HG03378 (cell line): ENCODE data around the gene SLCO2A1.

Experiments used
- ATAC-seq: cut with Tn5 transposase; IDR thresholded peaks from one replicate; pipeline ENCODE4 v1.9.1; 2021; ENCODE audit warnings: mild to moderate bottlenecking, moderate library complexity; ENCODE audit not compliant: unreplicated experiment

The SLCO2A1 gene

DNA sequence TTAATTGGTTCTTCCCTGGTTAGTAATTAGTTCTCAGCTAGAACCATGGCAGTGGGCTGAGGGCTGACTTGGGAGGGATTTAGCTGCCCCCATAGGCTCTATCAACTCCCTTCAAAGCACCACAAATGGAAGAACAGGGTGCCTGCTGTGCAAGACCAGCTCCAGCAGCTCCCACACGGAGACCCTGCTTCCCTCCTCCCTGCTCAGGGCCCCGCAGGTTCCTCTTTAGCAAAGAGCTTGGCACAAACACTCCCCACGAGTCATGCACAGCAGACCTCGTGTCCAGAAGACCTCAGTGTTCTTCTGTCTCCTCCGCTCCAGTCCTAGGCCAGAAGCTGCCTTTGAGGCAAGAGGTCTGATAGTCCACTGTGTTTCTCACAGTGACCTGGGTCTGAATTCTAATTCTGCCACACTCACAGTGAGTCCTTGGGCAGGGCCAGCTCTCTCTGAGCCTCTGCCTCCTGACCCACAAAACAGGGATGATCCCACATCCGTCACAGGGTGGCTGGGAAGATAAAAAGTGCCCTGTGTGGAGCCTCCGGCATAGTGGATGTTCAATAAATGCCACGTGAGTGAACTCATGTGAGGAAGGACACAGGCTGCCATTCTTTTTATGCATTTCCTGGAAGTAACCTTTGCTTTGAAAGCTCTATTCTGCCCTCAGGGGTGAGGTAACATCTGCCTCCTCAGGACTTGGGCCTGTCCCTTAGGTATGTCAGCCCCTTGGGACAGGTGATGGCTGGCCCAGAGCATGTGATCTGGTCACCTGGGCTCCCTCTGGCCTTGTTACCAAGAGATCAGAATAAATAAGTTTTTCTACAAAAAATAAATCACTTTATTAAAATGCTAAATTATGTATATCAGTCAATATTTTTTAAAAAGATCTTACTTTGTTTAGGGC is 141.7 kb downstream of the SLCO2A1 start:
- no peak for ATAC-seq

DNA sequence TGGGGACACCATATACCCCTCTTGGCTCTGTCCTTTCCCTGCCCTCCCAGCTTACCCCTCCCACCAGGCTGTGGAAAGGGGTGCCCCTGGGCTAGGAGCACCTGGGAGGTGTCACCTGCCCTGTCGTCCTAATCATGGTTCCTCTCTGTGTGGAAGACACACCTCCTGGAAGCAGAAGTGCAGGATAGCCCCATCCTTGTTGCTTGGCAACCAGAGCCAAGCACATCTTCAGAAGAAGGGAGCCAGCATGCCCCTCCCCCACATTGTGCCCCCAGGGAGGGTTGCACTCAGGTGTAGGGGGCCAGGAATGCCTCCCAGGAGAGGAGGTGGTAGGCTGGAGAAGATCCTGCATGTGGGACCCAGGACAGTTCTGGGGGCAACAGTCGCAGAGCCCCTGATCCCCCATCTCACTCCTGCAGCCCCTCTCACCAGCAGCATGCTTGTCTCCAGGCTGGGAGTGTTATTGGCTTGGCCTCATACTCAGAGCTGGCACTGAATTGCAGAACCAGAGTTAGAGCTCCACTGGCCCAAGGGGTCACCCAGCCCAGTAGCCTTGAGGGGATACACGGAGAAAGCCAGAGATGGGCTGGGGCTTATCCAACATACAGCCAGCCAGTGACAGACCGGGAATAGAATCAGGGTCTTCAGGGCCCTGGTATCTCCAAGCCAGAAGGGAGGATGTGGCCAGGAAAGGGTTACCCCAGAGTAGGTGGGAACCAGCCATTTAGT is 142.5 kb downstream of the SLCO2A1 start:
- ATAC-seq: no peak

DNA sequence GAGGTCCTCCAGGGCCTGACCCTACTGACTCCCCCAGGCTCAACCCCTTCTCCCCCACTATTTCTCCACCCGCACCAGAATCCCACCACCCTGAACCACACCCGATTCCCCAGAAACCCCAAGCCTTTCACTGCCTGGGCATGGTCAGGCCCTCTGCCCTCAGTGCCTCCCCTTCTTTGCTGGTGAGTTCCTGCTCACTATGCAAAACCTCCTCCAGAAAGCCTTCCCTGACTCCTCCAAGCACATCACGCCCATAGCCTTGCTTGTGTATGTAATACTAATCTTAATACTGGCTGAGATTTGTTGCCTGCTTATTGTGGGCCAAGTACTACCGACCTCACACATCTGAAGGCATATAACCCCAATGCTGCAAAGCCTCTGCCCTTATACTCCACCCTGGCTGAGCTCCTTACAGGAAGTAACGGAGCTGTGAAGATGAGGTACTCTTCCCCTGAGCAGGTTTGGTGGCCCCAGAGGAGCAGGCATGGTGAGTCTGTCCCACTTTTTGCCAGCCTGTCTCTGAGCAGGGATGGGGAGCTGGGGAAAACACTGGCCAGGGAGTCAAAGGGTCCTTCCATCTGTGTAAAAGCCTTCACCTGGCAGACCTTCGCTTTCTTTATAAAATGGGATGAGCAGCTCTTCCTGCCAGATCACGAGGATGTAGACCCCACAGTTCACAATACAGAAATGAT is 143.5 kb downstream of the SLCO2A1 start:
- no peak for ATAC-seq

DNA sequence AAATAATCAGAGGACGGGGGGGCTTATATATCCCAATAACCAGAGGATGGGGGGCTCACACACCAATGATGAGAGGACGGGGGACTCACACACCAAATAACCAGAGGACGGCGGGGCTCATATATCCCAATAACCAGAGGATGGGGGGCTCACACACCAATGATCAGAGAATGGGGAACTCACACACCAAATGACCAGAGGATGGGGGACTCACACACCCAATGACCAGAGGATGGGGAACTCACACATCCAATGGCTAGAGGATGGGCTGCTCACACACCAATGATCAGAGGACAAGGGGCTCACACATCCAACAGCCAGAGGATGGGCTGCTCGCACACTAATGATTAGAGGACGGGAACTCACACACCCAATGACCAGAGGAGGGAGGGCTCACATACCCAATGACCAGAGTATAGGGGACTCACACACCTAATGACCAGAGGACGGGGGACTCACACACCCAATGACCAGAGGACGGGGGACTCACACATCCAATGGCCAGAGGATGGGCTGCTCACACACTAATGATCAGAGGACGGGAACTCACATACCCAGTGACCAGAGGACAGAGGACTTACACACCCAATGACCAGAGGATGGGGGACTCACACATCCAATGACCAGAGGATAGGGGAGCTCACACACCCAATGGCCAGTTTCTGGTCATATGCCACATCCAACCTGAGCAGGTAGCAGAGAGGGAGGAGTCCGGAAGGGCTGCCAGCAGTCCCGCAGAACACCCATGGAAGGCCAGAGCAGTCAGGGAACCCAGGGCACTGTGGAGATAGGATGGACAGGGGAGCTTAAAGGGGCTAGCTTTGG is 144.6 kb downstream of the SLCO2A1 start:
- ATAC-seq: no peak

DNA sequence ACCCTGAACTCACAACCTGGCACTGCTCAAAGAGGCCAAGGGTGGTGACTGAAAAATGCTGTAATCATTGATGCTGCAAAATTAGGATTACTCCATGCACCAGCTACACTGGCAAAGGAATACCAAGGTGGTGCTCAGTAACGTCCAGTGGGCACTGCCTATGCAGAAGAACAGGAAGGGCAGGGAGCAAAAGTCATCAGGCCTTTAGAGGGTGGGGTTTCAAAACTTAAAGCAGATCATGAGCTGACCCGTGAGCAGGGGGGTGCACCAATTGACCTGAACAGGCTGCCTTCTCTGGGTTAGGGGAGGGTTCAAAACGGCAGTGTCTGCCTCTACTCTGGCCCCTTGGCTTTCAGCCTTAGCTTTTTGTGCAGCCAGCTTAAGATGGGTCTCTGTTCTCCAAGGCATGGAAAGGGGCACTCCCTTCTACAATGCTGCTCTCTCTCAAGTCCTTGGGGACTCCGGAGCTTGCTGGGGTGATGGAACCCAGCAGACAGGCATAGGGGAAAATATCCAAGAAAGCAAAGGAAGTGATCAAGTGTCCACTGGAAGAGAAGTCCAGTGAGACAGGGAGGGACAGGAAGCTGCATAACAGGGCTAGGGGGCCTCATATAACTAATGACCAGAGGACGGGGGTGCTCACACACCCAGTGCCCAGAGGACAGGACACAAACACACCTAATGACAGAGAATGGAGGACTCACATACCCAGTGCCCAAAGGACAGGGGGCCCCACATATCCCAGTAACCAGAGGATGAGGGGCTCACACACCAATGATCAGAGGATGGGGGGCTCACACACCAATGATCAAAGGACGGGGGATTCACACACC is 145.5 kb downstream of the SLCO2A1 start:
- no peak for ATAC-seq

DNA sequence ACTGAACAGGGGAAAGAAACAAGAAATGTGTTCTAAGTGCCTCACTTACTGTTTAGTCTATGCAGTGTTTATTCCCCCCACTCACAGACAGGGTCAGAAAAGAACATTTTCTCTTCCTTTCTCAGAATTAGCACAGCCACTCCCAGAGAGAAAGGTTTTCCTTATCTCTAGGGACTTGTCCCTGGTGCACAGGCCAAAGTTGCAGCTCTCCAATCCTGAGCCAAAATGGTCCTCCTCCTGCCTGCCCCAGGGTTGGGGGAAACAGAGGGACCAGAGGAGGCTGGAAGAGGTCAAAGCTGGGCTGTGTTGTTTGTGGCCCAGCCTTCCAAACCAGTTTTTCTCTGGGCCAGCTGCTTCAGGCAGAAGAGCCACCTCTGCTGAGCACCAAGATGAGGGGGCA is 146.1 kb downstream of the SLCO2A1 start:
- ATAC-seq: no peak

DNA sequence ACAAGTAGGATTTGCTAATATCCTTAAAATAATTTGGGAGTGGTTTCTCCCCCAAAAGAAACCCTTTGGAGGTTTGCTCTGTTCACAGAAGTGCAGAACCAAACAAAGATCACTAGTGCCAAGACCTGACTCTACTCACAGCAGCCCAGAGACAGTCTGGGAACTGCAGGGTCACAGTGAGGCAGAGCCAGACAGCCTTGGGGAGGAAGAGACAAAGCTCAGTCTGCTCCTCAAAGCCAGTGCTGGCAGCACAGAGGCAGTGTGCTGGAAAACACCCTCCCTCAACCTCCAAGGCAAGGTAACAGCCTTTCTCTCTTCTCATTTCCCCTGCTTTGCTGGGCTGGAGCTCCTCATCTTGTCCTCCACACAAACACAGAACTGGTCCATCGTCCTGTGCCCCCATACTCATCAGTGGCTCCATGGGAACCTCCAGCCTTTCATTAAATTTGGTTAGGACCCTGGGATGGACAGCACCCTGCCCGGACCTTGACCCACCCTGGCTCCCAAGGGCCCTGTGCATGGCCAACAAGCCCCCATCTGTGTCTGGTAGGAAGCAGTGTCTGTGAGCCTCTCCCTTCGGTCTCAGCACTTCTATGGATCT is 146.6 kb downstream of the SLCO2A1 start:
- ATAC-seq: no peak

DNA sequence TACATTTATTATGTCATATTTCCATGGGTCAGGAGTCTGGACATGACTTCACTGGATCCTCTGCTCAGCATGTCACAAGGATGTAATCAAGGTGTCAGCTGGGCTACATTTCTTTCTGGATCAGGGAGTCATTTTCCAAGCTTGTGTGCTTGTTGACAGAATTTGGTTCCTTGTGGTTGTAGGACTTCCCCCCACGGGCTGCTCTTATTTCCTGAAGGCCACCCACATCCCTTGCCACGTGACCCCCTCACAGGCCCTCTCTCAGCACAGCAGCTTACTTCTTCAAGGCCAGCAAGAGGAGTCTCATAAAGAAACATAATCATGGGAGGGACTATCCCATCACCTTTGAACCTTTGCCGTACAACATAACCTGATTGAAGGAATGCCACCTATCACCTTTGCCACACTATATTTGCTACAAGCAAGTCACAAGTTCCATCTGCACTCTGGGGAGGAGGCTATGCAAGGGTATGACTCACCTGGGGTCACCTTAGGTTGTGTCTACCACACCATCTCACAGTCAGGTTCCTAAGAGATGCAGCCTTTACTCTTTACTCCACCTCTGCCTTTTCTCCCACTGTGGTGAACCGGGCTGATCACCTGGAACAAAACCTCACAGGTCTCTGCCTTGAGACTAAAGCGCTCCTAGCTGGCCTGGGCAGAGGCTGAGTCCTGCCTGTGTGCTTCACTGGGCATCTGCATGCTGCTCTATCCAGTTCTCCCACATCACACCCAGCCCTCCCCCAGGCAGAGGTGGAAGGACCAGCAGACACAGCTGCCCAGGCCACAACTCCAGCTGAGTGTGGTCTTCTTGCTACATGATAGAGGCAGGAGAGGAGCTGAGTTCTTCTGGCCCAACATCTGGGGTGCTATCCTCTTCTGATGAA is 147.5 kb downstream of the SLCO2A1 start:
- ATAC-seq: no peak

DNA sequence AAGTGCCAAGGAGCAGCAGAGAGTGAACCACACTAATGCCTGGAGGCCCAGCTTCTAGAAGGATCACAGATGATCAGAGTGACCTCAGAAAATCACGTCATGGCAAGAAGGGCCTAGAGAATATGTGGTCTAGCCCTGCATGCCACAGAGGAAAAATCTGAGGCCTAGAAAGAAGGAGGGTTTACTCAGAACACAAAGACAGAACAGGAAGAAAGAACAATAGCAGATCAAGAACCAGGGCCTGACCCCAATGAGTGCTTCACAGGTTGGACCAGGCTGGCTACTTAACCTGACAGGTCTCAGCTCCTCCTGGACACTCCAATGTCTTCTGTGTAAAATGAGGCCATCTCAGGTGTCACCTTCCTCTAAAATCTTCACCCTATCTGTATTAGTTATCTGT is 148.2 kb downstream of the SLCO2A1 start:
- no peak for ATAC-seq

DNA sequence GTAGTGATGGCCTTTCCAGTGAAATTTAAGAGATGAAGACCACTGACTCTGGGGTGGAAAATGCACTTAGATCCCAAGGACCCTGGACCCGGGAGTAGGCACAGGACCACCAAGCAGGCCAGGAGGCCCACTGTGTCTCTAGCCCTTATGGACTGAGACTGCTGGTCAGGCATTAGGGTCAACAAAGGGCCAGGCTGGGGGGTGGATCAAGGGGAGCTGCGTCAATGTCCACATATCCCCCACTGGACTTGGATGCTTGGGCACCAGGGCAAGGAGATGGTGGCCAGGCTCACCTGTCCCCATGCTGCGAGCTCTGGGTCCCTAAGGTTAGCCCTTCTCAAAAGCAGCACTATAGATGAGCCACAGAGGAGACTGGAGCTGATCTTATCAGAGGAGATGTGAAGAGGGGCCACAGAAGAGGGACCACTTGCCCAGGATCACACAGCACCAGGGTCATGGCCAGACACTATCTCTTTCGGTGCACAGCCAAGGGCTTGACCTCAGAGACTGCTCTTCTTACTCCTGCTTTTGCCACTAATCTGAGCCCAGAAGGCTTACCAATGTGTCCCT is 148.8 kb downstream of the SLCO2A1 start:
- no peak for ATAC-seq

DNA sequence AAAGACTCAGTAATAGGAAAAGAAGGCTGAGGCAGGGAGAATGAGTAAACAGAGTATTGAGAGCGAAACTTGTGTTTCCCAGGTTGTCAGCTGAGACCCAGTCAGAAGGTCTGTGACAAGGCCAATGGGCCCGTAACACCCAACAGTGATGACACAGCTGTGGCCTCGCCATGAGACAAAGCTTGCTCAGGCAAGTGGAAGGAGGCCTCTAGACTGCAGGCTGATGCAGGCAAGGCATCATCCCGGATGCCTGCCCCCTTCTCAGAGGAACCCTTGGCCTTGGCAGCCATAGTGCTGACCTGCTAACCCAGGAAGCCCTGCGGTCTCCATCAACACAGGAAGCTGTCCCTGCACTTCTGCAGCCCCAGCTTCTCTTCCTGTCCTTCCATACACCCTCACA is 149.4 kb downstream of the SLCO2A1 start:
- ATAC-seq: no peak

DNA sequence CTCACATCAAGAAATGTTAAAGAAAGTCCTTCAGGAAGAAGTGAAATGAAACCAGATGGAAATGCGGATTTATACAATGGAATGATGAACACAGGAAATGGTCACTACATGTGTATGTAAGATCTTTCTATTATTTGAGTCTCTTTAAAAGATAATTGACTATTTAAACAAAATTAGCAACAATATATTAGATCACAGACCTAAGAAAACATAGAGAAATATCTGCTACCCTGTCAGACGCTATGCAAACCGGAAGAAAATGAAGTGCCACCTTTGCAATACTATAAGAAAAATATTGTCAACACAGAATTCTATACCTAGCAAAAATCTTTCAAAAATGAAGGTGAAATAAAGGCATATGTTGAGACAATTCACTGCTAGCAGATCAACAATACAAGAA is 151.2 kb downstream of the SLCO2A1 start:
- ATAC-seq: no peak
